Umbilical cord (tissue), 2 donors: ENCODE results near the gene GZMM. TPM values are rescaled to one million over a fixed set of nuclear protein-coding genes. Genes with fewer than 3 reads are reported as not detected.

ENCODE experiments used
- DNase-seq: peaks from one replicate; pipeline ENCODE4 v3.0.0-alpha.2; 2015; ENCODE audit warnings: low spot score
- total RNA-seq: library from RNA; depleted of rRNA; stranded (reverse); fragments of >200 nt; gene quantifications from one replicate; pipeline ENCODE4 v1.2.3, GENCODE V29; 2014; ENCODE audit warnings: low replicate concordance; ENCODE audit not compliant: insufficient read depth

The GZMM gene
- total RNA-seq, 1 donor from 2014 or later: not detected

- no peak for DNase-seq
Observed at GRCh38 chr19:533364-534058, 10.3 kb upstream of the GZMM start.

GRCh38 chr19:534088-534487, 9.8 kb upstream of the GZMM start:
- DNase-seq: no peak

- DNase-seq: no peak
Observed at GRCh38 chr19:535017-535835, 8.6 kb upstream of the GZMM start.

GRCh38 chr19:536031-536880, 7.6 kb upstream of the GZMM start:
- DNase-seq: no peak

- no peak for DNase-seq
Observed at GRCh38 chr19:536881-537404, 6.9 kb upstream of the GZMM start.

GRCh38 chr19:538641-539428, 5.0 kb upstream of the GZMM start:
- no peak for DNase-seq

- no peak for DNase-seq
Observed at GRCh38 chr19:539429-540030, 4.3 kb upstream of the GZMM start.

- DNase-seq: no peak
Observed at GRCh38 chr19:540867-541637, 2.8 kb upstream of the GZMM start.

- DNase-seq: no peak
Observed at GRCh38 chr19:541699-542098, 2.2 kb upstream of the GZMM start.

GRCh38 chr19:542173-542866, 1.5 kb upstream of the GZMM start:
- DNase-seq: no peak

GRCh38 chr19:547117-547516, 3.3 kb downstream of the GZMM start:
- no peak for DNase-seq

GRCh38 chr19:547836-548720, 4.2 kb downstream of the GZMM start:
- DNase-seq: no peak

GRCh38 chr19:548886-549830, 5.3 kb downstream of the GZMM start:
- no peak for DNase-seq

- DNase-seq: no peak
Observed at GRCh38 chr19:554817-555216, 11.0 kb downstream of the GZMM start.

GRCh38 chr19:555474-555808, 11.6 kb downstream of the GZMM start:
- DNase-seq: no peak

GRCh38 chr19:556611-557382, 12.9 kb downstream of the GZMM start:
- no peak for DNase-seq
